NCI-H1694 (cell line): ENCODE data around the gene CDK17.
"Not testable (repeated sequence)": the region's sequence is repeated elsewhere in the genome, so short reads cannot be mapped to it uniquely, and the experiment has no call there.

Experiments
- DNase-seq: peaks from one replicate; lab custom pipeline; 2025; lab: John Stamatoyannopoulos, UW

The CDK17 gene

GRCh38 chr12:96399919-96400630 lies at the start of gene CDK17:
TSS of gene CDK17 (minus strand) at chr12:96400439. CDS start at chr12:96334836, 65,603 bp downstream.
- DNase-seq, result peak; percentile 60

GRCh38 chr12:96448300-96448699 lies 48.1 kb upstream of the CDK17 start:
- DNase-seq, result no peak

GRCh38 chr12:96447256-96447655 lies 47.0 kb upstream of the CDK17 start:
- peak; percentile 32 for DNase-seq

GRCh38 chr12:96445691-96446583 lies 45.7 kb upstream of the CDK17 start:
- DNase-seq, result no peak

- no peak for DNase-seq
Measured at GRCh38 chr12:96444399-96444798, 44.2 kb upstream of the CDK17 start.

- DNase-seq, result no peak
Measured at GRCh38 chr12:96442906-96443305, 42.7 kb upstream of the CDK17 start.

- no peak for DNase-seq
Measured at GRCh38 chr12:96441816-96442215, 41.6 kb upstream of the CDK17 start.

GRCh38 chr12:96438330-96438729 lies 38.1 kb upstream of the CDK17 start:
- no peak for DNase-seq

GRCh38 chr12:96437171-96437445 lies 36.9 kb upstream of the CDK17 start:
- DNase-seq, result no peak

- no peak for DNase-seq
Measured at GRCh38 chr12:96436366-96437170, 36.3 kb upstream of the CDK17 start.

GRCh38 chr12:96434107-96434506 lies 33.9 kb upstream of the CDK17 start:
- DNase-seq, result no peak

- not testable (repeated sequence) for DNase-seq
Measured at GRCh38 chr12:96432496-96433321, 32.5 kb upstream of the CDK17 start.

- no peak for DNase-seq
Measured at GRCh38 chr12:96431067-96431466, 30.8 kb upstream of the CDK17 start.

- DNase-seq, result peak; percentile 77
Measured at GRCh38 chr12:96427269-96427729, 27.1 kb upstream of the CDK17 start.

- no peak for DNase-seq
Measured at GRCh38 chr12:96425951-96426350, 25.7 kb upstream of the CDK17 start.

- no peak for DNase-seq
Measured at GRCh38 chr12:96425321-96425720, 25.1 kb upstream of the CDK17 start.

- DNase-seq, result no peak
Measured at GRCh38 chr12:96424601-96425000, 24.4 kb upstream of the CDK17 start.

- DNase-seq, result no peak
Measured at GRCh38 chr12:96422192-96422591, 22.0 kb upstream of the CDK17 start.

- no peak for DNase-seq
Measured at GRCh38 chr12:96421014-96421413, 20.8 kb upstream of the CDK17 start.

GRCh38 chr12:96420277-96420835 lies 20.1 kb upstream of the CDK17 start:
- DNase-seq, result no peak

GRCh38 chr12:96419576-96420276 lies 19.5 kb upstream of the CDK17 start:
- DNase-seq, result peak; percentile 65
